ENCODE measurements around the gene RPS19.

Gene RPS19

GRCh38 chr19:41917676-41918075 is 57.6 kb downstream of the RPS19 start:
- no peak for DNase-seq

- no peak for DNase-seq
These were observed 58.0 kb downstream of the RPS19 start for GRCh38 chr19:41918095-41918494.

GRCh38 chr19:41918653-41919244 is 58.7 kb downstream of the RPS19 start:
- DNase-seq = no peak

- no peak for DNase-seq
These were observed 60.1 kb downstream of the RPS19 start for GRCh38 chr19:41919948-41920712.

- no peak for DNase-seq
These were observed 61.0 kb downstream of the RPS19 start for GRCh38 chr19:41920882-41921576.

GRCh38 chr19:41921577-41922576 is 61.8 kb downstream of the RPS19 start:
- DNase-seq = no peak
